Nephron progenitor cell (in vitro differentiated cells): ENCODE measurements around the gene BCORL1.

ENCODE experiments used
- DNase-seq: peaks from one replicate; pipeline ENCODE4 v3.0.0; 2021
- H3K27ac Mint-ChIP-seq: 2 replicates; pipeline ENCODE4 v1.8.0; 2021; ENCODE audit warnings: mild to moderate bottlenecking, moderate library complexity, mixed read lengths
- H3K27me3 Mint-ChIP-seq: 2 replicates; pipeline ENCODE4 v1.8.0; 2021; ENCODE audit warnings: mild to moderate bottlenecking, low read depth, mixed read lengths; ENCODE audit not compliant: poor library complexity
- H3K36me3 Mint-ChIP-seq: 2 replicates; pipeline ENCODE4 v1.8.0; 2021; ENCODE audit warnings: low read depth, mixed read lengths
- H3K4me1 Mint-ChIP-seq: 2 replicates; pipeline ENCODE4 v1.8.0; 2021; ENCODE audit warnings: mixed read lengths
- H3K4me3 Mint-ChIP-seq: 2 replicates; pipeline ENCODE4 v1.8.0; 2021; ENCODE audit warnings: mild to moderate bottlenecking, moderate library complexity, mixed read lengths
- H3K9me3 Mint-ChIP-seq: 2 replicates; pipeline ENCODE4 v1.8.0; 2021; ENCODE audit warnings: mild to moderate bottlenecking, moderate library complexity, mixed read lengths
- CTCF ChIP-seq: fragments of 200-600 bp; sonication (generic); IDR thresholded peaks from 2 replicates; pipeline ENCODE4 v1.5.0; 2021; ENCODE audit warnings: antibody characterized with exemption

The BCORL1 gene

GRCh38 chrX:130018143-130018542 is 35.7 kb downstream of the BCORL1 start:
- TF ChIP-seq CTCF, result no peak
- DNase-seq, result no peak
- Mint-ChIP-seq H3K27me3 (peaks cover 3% of the 10 kb centered on the region), H3K36me3 (peaks cover 36% of the 10 kb centered on the region), H3K4me3 (no peak overlapping the region), H3K4me1 (no peaks in the 10 kb centered on the region), H3K9me3 (peaks cover 32% of the 10 kb centered on the region), H3K27ac (no peak overlapping the region)

- Mint-ChIP-seq H3K27me3 (peaks cover 6% of the 10 kb centered on the region), H3K4me3 (no peak overlapping the region), H3K4me1 (peaks cover 10% of the 10 kb centered on the region), H3K9me3 (peaks cover 33% of the 10 kb centered on the region), H3K36me3 (peaks cover 35% of the 10 kb centered on the region), H3K27ac (no peak overlapping the region)
- no peak for DNase-seq
- TF ChIP-seq CTCF, result no peak
Measured at GRCh38 chrX:130020661-130021324, 38.4 kb downstream of the BCORL1 start.

GRCh38 chrX:130024127-130024526 is 41.7 kb downstream of the BCORL1 start:
- no peak overlapping the region for H3K27ac Mint-ChIP-seq

GRCh38 chrX:130025256-130025655 is 42.8 kb downstream of the BCORL1 start:
- peaks cover 2% of the 10 kb centered on the region for H3K27me3 Mint-ChIP-seq
- H3K9me3 Mint-ChIP-seq, result peaks cover 38% of the 10 kb centered on the region
- peaks cover 10% of the 10 kb centered on the region for H3K4me1 Mint-ChIP-seq
- no peak overlapping the region for H3K27ac Mint-ChIP-seq
- no peak for DNase-seq
- H3K4me3 Mint-ChIP-seq, result no peak overlapping the region
- H3K36me3 Mint-ChIP-seq, result peaks cover 51% of the 10 kb centered on the region
- no peak for TF ChIP-seq CTCF

More at GRCh38 chrX:130024127-130024526, 41.7 kb downstream of the BCORL1 start:
- Mint-ChIP-seq H3K4me1 (peaks cover 10% of the 10 kb centered on the region), H3K4me3 (peak overlapping the region; percentile 30), H3K9me3 (peaks cover 38% of the 10 kb centered on the region), H3K27me3 (peaks cover 2% of the 10 kb centered on the region), H3K36me3 (peaks cover 50% of the 10 kb centered on the region)
- peak; percentile 81 for DNase-seq
- TF ChIP-seq CTCF, result no peak

GRCh38 chrX:130027569-130027968 is 45.1 kb downstream of the BCORL1 start:
- TF ChIP-seq CTCF, result no peak
- no peak overlapping the region for H3K27ac Mint-ChIP-seq
- H3K27me3 Mint-ChIP-seq, result peaks cover 2% of the 10 kb centered on the region
- DNase-seq, result no peak
- peaks cover 65% of the 10 kb centered on the region for H3K36me3 Mint-ChIP-seq
- peaks cover 52% of the 10 kb centered on the region for H3K9me3 Mint-ChIP-seq
- peaks cover 10% of the 10 kb centered on the region for H3K4me1 Mint-ChIP-seq
- H3K4me3 Mint-ChIP-seq, result no peak overlapping the region

GRCh38 chrX:130028196-130028595 is 45.8 kb downstream of the BCORL1 start:
- peaks cover 10% of the 10 kb centered on the region for H3K4me1 Mint-ChIP-seq
- peak; percentile 31 for DNase-seq
- no peak overlapping the region for H3K27ac Mint-ChIP-seq
- H3K4me3 Mint-ChIP-seq, result no peak overlapping the region
- peaks cover 61% of the 10 kb centered on the region for H3K36me3 Mint-ChIP-seq
- H3K27me3 Mint-ChIP-seq, result peaks cover 2% of the 10 kb centered on the region
- TF ChIP-seq CTCF, result peak; percentile 53
- H3K9me3 Mint-ChIP-seq, result peaks cover 48% of the 10 kb centered on the region
